ENCODE data around the gene SYTL3.

DNA sequence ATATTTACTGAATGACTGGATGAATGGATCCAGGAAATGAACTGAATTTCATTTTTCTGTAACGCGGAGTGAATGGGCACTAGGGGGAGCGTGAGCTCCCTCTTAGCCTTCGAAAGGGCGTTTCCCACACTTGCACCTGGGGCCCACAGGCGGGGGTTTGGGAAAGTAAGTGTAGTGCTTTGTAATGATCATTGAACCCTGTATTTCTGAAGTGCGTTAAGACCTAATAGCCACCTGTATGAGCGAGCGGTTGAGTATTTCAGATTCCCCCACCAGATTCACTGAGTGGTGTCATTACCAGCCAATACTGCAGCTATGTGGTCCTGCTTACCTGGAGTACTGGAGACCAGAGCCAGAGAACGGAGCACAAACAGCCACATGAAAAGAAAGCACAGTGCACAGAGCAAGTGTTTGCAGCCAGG lies 10.5 kb downstream of the SYTL3 start:
- TF ChIP-seq, protein P1, sequence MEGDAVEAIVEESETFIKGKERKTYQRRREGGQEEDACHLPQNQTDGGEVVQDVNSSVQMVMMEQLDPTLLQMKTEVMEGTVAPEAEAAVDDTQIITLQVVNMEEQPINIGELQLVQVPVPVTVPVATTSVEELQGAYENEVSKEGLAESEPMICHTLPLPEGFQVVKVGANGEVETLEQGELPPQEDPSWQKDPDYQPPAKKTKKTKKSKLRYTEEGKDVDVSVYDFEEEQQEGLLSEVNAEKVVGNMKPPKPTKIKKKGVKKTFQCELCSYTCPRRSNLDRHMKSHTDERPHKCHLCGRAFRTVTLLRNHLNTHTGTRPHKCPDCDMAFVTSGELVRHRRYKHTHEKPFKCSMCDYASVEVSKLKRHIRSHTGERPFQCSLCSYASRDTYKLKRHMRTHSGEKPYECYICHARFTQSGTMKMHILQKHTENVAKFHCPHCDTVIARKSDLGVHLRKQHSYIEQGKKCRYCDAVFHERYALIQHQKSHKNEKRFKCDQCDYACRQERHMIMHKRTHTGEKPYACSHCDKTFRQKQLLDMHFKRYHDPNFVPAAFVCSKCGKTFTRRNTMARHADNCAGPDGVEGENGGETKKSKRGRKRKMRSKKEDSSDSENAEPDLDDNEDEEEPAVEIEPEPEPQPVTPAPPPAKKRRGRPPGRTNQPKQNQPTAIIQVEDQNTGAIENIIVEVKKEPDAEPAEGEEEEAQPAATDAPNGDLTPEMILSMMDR (conservative IDR thresholded peaks at IDR 0.05; ENCODE audit: low read depth, low read length): peak; percentile 71
- TF ChIP-seq EZH2 (IDR thresholded peaks at IDR 0.05; ENCODE audit: low read length, unreplicated experiment): no peak
- TF ChIP-seq EZH2phosphoT487 (IDR thresholded peaks at IDR 0.05; ENCODE audit: borderline replicate concordance, low read length): no peak

Measured in PC-3 (cell line).